MV-4-11 (cell line): ENCODE measurements around the gene ARHGDIB.

Source experiments
- DNase-seq: peaks from one replicate; lab custom pipeline; 2025; lab: John Stamatoyannopoulos, UW

ARHGDIB gene

DNA sequence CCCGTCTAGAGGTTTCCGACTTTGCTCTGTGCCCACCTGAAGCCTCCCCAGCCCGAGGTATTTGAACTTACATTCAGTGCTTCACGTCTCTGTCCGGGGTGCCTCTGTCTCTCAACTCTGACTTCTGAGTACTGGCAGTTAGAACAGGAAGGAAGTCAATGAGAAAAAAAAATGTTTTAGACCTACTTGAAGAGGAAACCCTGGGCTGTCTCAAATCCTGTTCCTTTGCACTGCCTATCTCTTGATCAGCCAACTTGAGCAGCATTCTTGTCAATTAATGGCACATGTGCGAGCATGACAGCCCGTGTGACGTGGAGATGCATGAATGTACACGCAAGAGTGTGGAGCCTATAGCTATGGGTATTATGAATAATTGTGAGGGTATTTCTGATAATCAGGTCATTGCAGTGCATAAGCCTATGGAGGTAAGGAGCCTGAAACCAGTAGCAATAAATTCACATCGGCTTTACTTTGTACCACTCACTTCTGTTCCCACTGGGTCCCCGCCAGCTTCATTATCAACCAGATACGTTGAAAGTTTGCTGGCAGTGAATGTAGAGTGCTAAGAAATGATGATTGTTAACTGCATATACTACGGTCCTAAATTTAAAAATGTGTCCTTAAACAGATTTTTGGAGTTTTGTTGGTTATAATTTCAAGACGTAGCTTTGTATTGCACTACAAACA lies at the start of gene ARHGDIB:
Gene ARHGDIB (minus strand): TSS at position 136 of the 687 bp plus-strand sequence. CDS start 10,889 bp downstream, outside the sequence.
- peak; percentile 96 for DNase-seq

- no peak for DNase-seq
Observed at GRCh38 chr12:15011162-15011561, 49.8 kb upstream of the ARHGDIB start.

DNA sequence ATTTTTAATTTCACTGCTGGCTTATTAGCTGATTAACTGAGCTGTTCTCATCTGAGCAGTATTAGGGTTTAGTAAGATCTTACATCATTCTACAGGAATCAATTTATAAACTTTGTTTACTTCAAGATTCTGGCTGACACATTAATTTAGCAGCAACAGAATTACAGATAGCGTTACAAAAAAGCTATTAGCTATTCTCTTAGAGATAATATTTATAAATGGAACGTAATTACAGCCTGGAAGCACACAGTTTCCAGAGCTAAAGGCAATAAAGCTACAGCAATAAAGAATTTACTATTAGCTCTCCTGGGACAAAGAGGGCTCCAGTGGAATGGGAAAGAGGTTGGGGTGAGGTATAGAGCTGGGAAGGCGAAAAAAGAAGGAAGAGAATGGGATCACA lies 46.1 kb upstream of the ARHGDIB start:
- no peak for DNase-seq

DNA sequence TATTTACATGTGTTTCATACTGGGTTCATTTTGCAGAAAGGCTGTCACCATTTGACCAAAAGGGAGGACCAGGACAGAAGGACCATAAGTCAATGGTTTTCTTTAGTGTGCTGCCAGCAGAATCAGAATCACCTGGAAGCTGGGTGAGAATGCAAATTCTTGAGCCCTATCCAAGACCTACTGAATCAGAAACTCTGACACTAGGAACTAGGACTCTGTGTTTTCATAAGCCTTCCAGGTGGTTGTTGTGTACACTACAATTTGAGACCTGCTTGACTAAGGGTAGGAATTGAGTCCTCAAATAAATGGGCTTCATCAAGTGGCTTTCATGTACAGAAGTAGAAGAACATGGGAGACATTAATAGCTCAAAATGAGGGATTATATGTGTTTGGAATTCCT lies 43.7 kb upstream of the ARHGDIB start:
- DNase-seq, result no peak

GRCh38 chr12:15004421-15004820 lies 43.0 kb upstream of the ARHGDIB start:
- DNase-seq, result no peak

GRCh38 chr12:15001733-15002382 lies 40.5 kb upstream of the ARHGDIB start:
- no peak for DNase-seq

GRCh38 chr12:15000575-15000974 lies 39.2 kb upstream of the ARHGDIB start:
- DNase-seq, result no peak

DNA sequence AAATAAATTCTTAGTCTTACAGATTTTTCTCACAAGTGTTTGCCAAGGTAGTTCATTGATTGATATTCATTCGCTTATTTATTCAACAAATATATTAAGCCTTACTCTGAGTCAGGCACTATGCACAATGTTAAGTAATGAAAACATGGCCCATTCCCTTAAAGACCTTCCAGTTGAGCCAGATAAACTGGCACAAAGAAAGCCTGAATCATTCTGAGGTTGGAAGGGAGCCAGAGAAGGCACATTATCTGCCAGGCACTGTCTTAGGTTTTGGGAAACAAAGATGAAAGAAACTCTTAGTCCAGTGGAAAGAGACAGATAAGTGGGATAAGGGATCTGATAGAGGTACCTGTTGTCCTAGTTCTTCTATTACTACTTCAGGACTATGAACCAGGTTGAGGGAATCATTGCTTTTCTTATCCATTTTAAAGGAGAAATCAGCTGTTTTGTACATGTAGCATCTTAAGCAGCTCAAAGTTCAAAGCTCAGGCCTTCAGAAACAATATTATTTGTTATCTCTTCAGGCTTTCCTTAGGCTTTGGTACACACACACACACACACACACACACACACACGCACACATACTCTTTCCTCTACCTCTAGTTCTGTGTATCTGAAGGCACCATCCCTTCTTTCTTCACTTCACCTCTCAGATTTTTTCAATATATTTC lies 38.4 kb upstream of the ARHGDIB start:
- no peak for DNase-seq

GRCh38 chr12:14999021-14999694 lies 37.8 kb upstream of the ARHGDIB start:
- DNase-seq, result no peak

GRCh38 chr12:14997998-14998397 lies 36.6 kb upstream of the ARHGDIB start:
- DNase-seq, result no peak

DNA sequence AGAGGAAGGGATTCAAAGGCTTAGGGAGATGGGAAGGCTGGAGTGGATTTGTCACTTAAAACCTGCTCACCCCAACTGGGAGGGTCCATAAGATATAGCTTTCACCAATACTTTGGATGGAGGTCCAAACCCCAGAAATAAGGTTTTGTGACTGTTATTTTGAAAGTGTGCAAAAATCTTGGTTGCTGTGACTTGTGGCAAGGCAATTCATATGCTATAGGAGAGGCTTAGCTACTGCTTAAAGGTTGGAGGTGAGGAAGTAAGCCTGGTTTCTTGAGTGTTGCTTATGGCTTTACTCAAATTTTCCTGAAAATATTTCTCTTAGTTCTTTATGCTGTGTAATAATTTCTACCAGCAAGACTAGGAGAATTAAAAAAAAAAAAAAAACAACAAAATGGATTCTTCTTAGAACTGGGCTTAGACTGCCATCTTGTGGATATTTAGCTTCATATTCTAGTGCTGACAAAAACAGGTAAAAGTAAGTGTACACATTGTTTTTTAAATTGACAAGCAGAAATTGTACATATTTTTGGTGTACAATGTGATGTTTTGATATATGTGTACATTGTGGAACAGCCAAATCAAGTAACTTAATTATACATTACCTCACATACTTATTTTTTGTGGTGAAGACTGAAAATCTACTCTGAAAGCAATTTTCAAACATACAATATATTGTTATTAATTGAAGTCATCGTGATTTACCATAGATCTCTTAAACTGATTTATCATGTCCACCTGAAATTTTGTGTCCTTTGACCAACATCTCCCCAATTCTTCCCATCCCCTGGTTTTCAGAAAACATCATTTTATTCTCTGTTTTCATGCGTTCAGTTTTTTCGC lies 34.4 kb upstream of the ARHGDIB start:
- peak; percentile 64 for DNase-seq

- no peak for DNase-seq
Observed at GRCh38 chr12:14994610-14995009, 33.2 kb upstream of the ARHGDIB start.

GRCh38 chr12:14993537-14994266 lies 32.3 kb upstream of the ARHGDIB start:
- peak; percentile 83 for DNase-seq

DNA sequence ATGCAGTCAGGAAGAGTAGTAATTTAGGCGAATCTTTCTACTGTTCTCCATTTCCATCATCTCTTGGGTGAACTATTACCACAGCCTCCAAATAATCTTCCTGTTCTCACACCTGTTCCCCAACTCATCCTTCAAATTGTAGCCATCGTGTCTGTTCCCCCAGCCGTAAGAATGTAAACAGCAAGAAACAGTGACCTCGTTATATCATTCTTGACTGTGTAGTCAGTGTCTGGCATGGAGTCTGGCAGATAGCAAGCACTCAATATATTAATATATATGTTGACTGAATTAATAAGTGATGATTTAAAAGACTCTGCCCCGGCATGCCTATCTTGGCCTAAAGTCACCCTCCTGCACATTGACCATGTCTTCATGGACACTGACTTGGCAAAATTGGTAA lies 31.7 kb upstream of the ARHGDIB start:
- DNase-seq, result no peak

- no peak for DNase-seq
Observed at GRCh38 chr12:14992673-14993072, 31.3 kb upstream of the ARHGDIB start.

- no peak for DNase-seq
Observed at GRCh38 chr12:14991069-14991468, 29.7 kb upstream of the ARHGDIB start.

GRCh38 chr12:14989790-14990189 lies 28.4 kb upstream of the ARHGDIB start:
- peak; percentile 57 for DNase-seq

- peak; percentile 91 for DNase-seq
Observed at GRCh38 chr12:14988035-14988434, 26.6 kb upstream of the ARHGDIB start.

DNA sequence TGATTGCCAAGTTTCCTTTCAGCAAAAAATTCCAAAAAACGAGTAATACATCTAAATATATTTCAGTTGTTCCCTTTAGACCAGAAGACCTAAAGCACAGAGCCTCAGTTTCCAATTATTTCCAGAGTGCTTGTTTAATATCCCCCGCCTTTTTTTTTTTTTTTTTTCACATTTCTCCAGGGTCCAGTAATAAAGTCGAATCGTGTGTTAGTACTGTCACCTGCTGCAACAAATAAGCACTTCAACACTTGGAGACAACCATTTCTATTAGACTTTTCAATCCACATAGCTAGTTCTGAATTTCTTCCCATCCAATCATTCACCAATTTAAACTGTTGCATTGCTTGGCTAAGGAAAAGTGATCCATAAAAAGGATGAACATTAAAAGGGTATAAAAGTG lies 25.0 kb upstream of the ARHGDIB start:
- no peak for DNase-seq

DNA sequence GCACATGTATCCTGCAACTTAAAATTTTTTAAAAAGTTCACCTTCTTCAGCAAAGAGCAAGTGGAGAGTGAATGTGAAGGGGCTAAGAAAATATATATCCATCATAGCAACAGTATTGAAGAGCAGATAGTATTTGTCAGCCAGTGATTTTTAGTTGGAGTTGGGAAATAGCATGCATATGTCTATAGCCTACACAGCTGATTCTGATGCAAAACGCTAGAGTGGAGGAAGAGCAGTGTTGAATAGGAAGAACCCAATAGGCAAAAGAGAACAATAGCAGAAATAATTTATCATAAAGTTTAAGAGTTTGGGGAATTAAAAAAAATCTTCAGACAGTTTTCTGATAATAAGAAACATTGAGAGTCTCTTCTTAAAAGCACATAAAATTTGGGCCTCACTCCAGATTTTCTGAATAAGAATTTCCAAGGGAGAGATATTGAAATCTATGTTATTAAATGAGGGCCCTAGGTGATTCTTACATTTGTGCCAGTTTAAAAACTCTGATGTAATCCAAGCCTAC lies 23.4 kb upstream of the ARHGDIB start:
- no peak for DNase-seq

DNA sequence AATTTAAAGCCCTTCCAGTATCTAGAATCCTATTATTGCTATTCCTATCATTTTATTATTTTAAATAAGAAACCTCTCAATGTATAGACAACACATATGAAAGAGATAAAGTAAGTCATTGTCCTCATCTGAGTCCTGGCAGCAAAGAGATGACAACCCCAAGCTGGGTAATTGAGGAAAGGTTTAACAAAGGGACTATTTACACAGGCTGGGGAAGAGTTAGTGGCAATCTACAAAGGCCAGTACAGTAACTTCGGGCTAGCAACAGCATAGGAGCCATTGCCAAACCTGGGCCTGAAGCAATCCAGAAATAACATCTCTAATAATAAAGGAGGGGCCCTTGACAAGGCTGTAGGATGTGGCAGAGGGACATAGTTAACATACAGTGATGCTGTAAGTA lies 22.6 kb upstream of the ARHGDIB start:
- DNase-seq, result no peak
